Ishikawa (cell line): ENCODE measurements around the gene NRG2.

Experiments
- CEBPB ChIP-seq: IDR thresholded peaks from 2 replicates; pipeline ENCODE4 v1.6.1; 2012
- CREB1 ChIP-seq: IDR thresholded peaks from 2 replicates; pipeline ENCODE4 v1.6.1; 2012; ENCODE audit warnings: low read depth
- EGR1 ChIP-seq: IDR thresholded peaks from 2 replicates; pipeline ENCODE4 v1.6.1; 2012
- EP300 ChIP-seq: IDR thresholded peaks from 2 replicates; pipeline ENCODE4 v1.6.1; 2012; ENCODE audit warnings: borderline replicate concordance
- FOXM1 ChIP-seq: IDR thresholded peaks from 2 replicates; pipeline ENCODE4 v1.6.1; 2012; ENCODE audit warnings: low read depth, borderline replicate concordance
- NFIC ChIP-seq: IDR thresholded peaks from 2 replicates; pipeline ENCODE4 v1.6.1; 2012
- RAD21 ChIP-seq: IDR thresholded peaks from 2 replicates; pipeline ENCODE4 v1.6.1; 2012; ENCODE audit warnings: low read depth
- TAF1 ChIP-seq: IDR thresholded peaks from 2 replicates; pipeline ENCODE4 v1.6.1; 2012; ENCODE audit warnings: low read depth, mild to moderate bottlenecking
- TCF12 ChIP-seq: IDR thresholded peaks from 2 replicates; pipeline ENCODE4 v1.6.1; 2012; ENCODE audit warnings: low read depth
- TEAD4 ChIP-seq: IDR thresholded peaks from 2 replicates; pipeline ENCODE4 v1.6.1; 2012
- USF1 ChIP-seq: IDR thresholded peaks from 2 replicates; pipeline ENCODE4 v1.6.1; 2012
- YY1 ChIP-seq: IDR thresholded peaks from 2 replicates; pipeline ENCODE4 v1.6.1; 2012; ENCODE audit warnings: low read depth
- ZBTB7A ChIP-seq: IDR thresholded peaks from 2 replicates; pipeline ENCODE4 v1.6.1; 2012; ENCODE audit warnings: low read depth
- TF ChIP-seq, protein P1 (sequence below): IDR thresholded peaks from 2 replicates; pipeline ENCODE4 v1.6.1; 2012; ENCODE audit warnings: low read depth, mild to moderate bottlenecking
- TF ChIP-seq, protein P2 (sequence below): IDR thresholded peaks from 2 replicates; pipeline ENCODE4 v1.6.1; 2012

NRG2 gene

DNA sequence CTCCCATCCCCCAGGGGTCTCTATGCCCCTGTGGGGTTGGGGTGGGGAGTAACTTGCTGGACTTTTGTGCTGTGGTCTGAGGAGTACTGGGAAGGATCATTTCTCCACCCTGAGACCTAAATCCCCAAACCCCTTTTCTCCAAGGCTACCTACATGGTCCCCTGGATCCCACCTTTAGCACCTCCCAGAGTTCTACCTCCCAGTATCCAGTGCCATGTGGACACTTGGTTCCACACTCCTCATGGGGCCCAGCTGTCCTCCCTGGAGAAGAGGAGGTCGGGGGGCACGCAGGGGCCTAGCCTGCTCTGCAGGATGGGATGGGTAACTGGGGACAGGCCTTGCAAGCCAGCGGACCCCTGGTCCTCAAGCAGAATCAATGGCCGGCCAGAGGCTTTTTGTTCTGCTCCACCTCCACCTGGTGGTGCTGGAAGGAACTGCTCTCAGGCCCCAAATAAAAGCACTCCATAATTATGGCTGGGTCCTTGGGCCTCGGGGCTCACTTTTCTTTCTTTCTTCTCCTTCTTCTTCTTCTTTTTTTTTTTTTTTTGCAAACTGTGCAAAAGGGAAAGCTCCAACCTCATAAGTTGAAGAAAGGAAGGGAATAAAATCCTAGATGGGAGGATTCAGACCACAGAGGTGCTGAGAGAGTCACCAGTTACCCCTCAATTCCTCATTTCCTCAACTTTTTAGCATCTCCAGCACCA lies 179.1 kb downstream of the NRG2 start:
- peak; percentile 73 for TF ChIP-seq YY1
- peak; percentile 79 for TF ChIP-seq RAD21
- TF ChIP-seq CEBPB, result no peak

DNA sequence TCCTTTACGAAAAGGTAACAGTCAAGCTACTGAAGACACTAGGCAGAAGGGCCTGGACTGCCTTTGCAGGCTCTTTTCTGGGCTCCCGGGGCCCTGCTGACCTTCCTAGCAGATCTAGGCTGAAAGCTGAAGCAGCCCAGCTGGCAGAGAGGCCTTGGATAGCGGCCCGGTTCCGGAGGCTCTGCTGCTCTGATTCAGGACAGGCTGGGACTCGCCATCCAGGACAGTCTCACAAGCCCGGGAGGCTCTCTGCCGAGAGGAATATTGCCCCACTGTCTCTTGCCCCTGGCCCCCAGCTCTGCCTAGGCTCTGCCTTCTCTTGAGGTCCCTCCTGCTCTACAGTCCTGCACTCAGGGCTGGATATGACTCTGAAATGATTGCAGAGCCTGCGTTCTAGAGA lies 179.7 kb downstream of the NRG2 start:
- TF ChIP-seq TAF1, result no peak
- no peak for TF ChIP-seq RAD21
- no peak for TF ChIP-seq CREB1
- no peak for TF ChIP-seq EGR1
- no peak for TF ChIP-seq EP300
- TF ChIP-seq, protein P1, sequence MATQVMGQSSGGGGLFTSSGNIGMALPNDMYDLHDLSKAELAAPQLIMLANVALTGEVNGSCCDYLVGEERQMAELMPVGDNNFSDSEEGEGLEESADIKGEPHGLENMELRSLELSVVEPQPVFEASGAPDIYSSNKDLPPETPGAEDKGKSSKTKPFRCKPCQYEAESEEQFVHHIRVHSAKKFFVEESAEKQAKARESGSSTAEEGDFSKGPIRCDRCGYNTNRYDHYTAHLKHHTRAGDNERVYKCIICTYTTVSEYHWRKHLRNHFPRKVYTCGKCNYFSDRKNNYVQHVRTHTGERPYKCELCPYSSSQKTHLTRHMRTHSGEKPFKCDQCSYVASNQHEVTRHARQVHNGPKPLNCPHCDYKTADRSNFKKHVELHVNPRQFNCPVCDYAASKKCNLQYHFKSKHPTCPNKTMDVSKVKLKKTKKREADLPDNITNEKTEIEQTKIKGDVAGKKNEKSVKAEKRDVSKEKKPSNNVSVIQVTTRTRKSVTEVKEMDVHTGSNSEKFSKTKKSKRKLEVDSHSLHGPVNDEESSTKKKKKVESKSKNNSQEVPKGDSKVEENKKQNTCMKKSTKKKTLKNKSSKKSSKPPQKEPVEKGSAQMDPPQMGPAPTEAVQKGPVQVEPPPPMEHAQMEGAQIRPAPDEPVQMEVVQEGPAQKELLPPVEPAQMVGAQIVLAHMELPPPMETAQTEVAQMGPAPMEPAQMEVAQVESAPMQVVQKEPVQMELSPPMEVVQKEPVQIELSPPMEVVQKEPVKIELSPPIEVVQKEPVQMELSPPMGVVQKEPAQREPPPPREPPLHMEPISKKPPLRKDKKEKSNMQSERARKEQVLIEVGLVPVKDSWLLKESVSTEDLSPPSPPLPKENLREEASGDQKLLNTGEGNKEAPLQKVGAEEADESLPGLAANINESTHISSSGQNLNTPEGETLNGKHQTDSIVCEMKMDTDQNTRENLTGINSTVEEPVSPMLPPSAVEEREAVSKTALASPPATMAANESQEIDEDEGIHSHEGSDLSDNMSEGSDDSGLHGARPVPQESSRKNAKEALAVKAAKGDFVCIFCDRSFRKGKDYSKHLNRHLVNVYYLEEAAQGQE, result no peak
- no peak for TF ChIP-seq CEBPB
- TF ChIP-seq YY1, result no peak
- no peak for TF ChIP-seq FOXM1
- TF ChIP-seq ZBTB7A, result no peak
- no peak for TF ChIP-seq TEAD4
- TF ChIP-seq, protein P2, sequence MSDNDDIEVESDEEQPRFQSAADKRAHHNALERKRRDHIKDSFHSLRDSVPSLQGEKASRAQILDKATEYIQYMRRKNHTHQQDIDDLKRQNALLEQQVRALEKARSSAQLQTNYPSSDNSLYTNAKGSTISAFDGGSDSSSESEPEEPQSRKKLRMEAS, result no peak
- no peak for TF ChIP-seq USF1

GRCh38 chr5:139862803-139863202 lies 180.3 kb downstream of the NRG2 start:
- TF ChIP-seq TEAD4 (no peak), FOXM1 (no peak), TAF1 (no peak), NFIC (no peak), RAD21 (no peak), CEBPB (no peak), CREB1 (no peak), YY1 (no peak), EGR1 (no peak), TCF12 (no peak), EP300 (no peak), ZBTB7A (no peak), USF1 (no peak)
- TF ChIP-seq, protein P2, result no peak
- TF ChIP-seq, protein P1, result no peak

DNA sequence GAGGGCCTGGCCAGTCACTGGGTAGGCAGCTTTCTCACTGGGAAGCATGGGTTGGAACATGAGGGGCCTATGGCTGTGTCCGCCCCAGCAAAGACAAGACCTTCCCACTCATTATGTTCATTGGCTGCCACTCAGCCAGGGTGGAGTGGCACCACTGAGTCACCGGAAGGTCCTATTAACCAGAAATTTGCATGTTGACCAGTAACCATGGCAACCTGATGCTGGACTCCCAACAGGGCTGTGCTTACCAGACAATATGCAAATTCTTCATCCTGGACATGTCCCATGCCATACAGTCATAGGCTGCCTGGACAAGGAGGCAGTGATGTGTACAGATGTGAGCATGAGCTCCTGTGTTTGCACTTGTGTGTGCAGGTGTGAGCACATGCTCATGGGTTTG lies 180.8 kb downstream of the NRG2 start:
- TF ChIP-seq YY1 (no peak), RAD21 (no peak), NFIC (no peak), EP300 (no peak), EGR1 (no peak), ZBTB7A (no peak), FOXM1 (no peak), TCF12 (no peak), CREB1 (no peak), TAF1 (no peak), CEBPB (no peak), TEAD4 (no peak), USF1 (no peak)
- TF ChIP-seq, protein P2, result no peak
- TF ChIP-seq, protein P1, result no peak
